ENCODE data around the gene VMAC. TPM values are rescaled to one million over a fixed set of nuclear protein-coding genes. Genes with fewer than 3 reads are reported as not detected.

VMAC gene
- total and polyA plus RNA-seq, 12 donors: 1.3 to 5.8 (median 2.5) TPM

GRCh38 chr19:5907241-5907640, 2.6 kb downstream of the VMAC start:
- H3K27me3 ChIP-seq: no peaks in the 10 kb centered on the region
- no peak overlapping the region for H3K4me3 ChIP-seq
- DNase-seq (no peak), ATAC-seq (no peak)
- H3K36me3 ChIP-seq: peaks cover 0 to 39% (median 0%) of the 10 kb centered on the region in 9 donors
- no peak overlapping the region for H3K27ac ChIP-seq
- no peak for TF ChIP-seq CTCF (IDR thresholded peaks at IDR 0.05)
- intact Hi-C loops (cut with DNase I): loop anchor here in 1 of 10 donors (5.0 kb wide), 1 partner anchor 55 kb away; no protein-coding TSS in a partner anchor
- peaks cover 12 to 29% (median 24%) of the 10 kb centered on the region in 9 donors for H3K4me1 ChIP-seq
- H3K9me3 ChIP-seq: no peaks in the 10 kb centered on the region
- WGBS, 2 donors: 65 to 79% methylated on average over 5 of the region's 5 CpGs

DNA sequence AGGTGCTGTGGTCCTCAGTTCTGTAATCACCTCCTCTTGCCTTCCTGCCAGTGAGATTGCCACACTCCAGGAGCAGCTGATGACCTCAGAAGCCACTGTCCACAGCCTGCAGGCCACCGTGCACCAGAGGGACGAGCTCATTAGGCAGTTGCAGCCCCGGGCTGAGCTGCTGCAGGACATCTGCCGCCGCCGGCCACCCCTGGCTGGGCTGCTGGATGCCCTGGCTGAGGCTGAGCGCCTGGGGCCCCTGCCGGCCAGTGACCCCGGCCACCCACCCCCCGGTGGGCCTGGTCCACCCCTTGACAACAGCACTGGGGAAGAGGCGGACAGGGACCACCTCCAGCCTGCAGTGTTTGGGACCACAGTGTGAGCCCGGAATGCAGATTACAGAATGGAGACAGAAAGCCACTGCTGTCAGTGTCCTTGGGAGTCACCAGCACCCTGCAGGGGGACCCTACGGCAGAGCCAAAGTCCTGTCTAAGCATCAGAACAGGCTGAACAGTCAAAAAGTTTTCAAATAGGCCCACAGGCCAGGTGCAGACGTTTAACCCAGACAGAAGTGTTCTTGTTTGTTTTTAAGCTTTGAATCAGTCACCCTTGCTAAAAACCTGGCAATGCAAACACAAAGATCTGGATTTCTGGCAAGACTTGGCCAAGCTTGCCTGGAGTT, 4.2 kb downstream of the VMAC start:
- ATAC-seq (no peak), DNase-seq (no peak)
- H3K27me3 ChIP-seq: no peaks in the 10 kb centered on the region
- H3K36me3 ChIP-seq: peaks cover 0 to 35% (median 0%) of the 10 kb centered on the region in 9 donors
- H3K9me3 ChIP-seq: no peaks in the 10 kb centered on the region
- no peak overlapping the region for H3K27ac ChIP-seq
- H3K4me1 ChIP-seq: peaks cover 8 to 21% (median 16%) of the 10 kb centered on the region in 9 donors
- WGBS, 2 donors: 79 to 82% methylated on average over 14 of the region's 14 CpGs
- intact Hi-C loops (cut with DNase I): loop anchor here in 1 of 10 donors (5.0 kb wide), 1 partner anchor 53 kb away; no protein-coding TSS in a partner anchor
- TF ChIP-seq CTCF (IDR thresholded peaks at IDR 0.05): no peak
- H3K4me3 ChIP-seq: no peak overlapping the region

GRCh38 chr19:5910638-5910907, 5.9 kb downstream of the VMAC start:
- no peaks in the 10 kb centered on the region for H3K9me3 ChIP-seq
- no peak for TF ChIP-seq CTCF (IDR thresholded peaks at IDR 0.05)
- 80 to 89% methylated on average over 1 of the region's 1 CpG for WGBS, 2 donors
- DNase-seq: no peak
- no peaks in the 10 kb centered on the region for H3K27me3 ChIP-seq
- intact Hi-C loops (cut with DNase I): loop anchor here in 1 of 10 donors (5.0 kb wide), 1 partner anchor 37 kb away; no protein-coding TSS in a partner anchor
- H3K27ac ChIP-seq: no peak overlapping the region
- H3K4me1 ChIP-seq: peaks cover 6 to 30% (median 19%) of the 10 kb centered on the region in 9 donors
- ATAC-seq: no peak
- no peak overlapping the region for H3K4me3 ChIP-seq
- H3K36me3 ChIP-seq: peaks cover 0 to 48% (median 0%) of the 10 kb centered on the region in 9 donors

DNA sequence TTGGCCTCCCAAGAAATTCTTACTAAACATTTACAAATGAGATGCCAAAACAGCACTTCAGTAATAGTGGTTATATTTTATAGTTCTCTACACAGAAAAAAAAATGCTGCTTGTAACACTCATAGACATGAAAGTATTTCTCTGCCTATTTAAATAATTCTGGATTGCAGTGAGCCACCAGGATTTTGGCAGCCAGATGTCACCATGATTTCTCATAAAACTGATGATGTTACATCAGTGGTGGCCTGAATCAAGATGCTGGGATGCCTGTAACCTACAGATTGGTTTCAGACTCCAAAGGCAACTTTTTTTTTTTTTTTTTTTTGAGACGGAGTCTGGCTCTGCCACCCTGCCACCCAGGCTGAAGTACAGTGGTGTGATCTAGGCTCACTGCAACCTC, 6.7 kb downstream of the VMAC start:
- no peaks in the 10 kb centered on the region for H3K27me3 ChIP-seq
- TF ChIP-seq CTCF (IDR thresholded peaks at IDR 0.05): no peak
- H3K4me1 ChIP-seq: peaks cover 6 to 30% (median 21%) of the 10 kb centered on the region in 9 donors
- H3K27ac ChIP-seq: no peak overlapping the region
- H3K4me3 ChIP-seq: no peak overlapping the region
- ATAC-seq: no peak
- DNase-seq: no peak
- intact Hi-C loops (cut with DNase I): loop anchor here in 1 of 10 donors (5.0 kb wide), 1 partner anchor 36 kb away; no protein-coding TSS in a partner anchor
- peaks cover 0 to 56% (median 4%) of the 10 kb centered on the region in 9 donors for H3K36me3 ChIP-seq
- 87 to 100% methylated on average over 1 of the region's 1 CpG for WGBS, 2 donors
- no peaks in the 10 kb centered on the region for H3K9me3 ChIP-seq

Measured in heart right ventricle (tissue), 16 donors.